ENCODE measurements around the gene TMEM144.

Gene TMEM144

DNA sequence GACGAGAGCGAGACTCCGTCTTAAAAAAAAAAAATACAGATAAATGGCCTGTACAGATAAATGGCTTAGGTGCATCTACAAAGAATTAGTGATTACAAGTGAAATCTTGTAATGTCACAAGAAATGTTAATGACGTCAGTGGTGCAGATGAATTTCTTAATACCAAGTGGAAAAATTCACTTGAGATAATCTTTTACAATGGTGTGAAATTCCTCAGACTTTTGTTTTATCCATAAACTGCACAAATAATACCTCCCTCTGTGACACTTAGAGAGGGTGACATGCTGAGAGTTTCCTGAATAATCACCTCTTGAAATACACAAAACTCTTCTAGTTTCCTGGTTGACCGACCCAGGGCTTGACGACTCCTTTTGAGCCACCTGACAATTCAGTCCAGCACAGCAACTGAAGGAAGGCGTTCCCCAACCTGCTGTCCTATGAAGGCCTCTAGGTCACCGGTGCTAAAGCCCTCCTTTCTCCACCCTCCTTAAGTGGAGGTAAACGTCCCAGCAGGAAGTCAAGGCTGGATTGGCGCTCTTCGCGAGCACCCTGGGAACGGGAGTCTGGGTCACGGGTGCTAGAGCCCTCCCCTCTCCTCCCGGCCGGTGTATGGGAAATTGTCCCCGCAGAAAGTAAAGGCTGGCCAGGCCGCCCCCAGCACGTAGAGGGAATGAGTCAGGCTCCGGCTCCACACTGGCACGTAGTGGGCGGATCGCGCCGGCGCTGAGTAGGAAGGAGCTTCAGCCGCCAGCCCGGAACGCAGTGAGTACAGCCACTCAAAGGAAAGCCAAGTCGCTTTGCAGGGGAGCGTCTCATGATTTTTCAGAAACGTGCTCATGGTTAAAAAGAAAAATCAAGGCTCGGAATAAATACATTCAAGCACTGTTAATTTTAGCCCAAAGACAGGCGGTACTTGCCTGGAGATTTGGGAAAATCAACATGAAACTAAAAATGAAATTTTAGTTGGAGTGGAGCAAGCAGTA, at the start of gene TMEM144:
Gene TMEM144, plus strand, starts transcription at position 662 of the 983 bp plus-strand sequence. CDS start 2,182 bp downstream, outside the sequence.
- DNase-seq (ENCODE audit: low read depth in 2 of 2), result peak; percentile 30 to 32

DNA sequence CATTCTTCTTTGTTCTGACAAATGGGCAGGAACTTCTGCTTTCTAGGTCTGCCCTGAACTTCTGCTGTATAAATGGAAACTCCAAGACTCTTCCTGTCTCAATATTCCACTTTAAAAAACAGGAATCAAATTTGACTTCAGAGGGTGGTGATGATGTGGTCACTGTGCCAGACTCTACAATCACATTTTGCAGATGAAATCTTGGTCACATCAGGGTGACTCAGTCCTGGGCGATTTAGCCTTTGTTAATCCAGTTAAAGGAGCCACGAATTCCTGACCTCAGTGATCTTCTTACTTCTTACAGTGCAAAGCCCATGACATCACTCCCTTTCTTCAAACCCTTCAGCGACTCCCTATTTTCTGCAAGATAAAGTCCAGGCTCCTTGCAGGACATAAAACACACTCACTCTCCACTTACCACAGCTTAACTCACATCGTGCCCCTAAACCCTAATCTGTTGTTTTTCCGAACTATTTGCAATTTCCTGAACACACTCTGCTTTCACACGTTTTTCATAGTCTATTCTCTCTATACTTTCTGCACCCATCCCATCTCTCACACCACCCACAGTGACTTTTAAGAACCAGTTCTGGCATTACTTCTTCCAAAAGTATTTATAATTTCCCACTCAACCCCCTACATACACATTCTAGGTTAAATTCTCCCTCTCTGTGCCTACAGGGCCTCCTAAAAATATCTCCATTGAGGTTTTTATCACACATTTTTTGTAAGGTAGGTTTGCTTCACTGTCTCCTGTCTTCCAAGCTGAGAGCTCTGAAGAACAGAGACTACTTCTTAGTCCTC, 48.5 kb upstream of the TMEM144 start:
- DNase-seq (ENCODE audit: low read depth in 2 of 2), result no peak

DNA sequence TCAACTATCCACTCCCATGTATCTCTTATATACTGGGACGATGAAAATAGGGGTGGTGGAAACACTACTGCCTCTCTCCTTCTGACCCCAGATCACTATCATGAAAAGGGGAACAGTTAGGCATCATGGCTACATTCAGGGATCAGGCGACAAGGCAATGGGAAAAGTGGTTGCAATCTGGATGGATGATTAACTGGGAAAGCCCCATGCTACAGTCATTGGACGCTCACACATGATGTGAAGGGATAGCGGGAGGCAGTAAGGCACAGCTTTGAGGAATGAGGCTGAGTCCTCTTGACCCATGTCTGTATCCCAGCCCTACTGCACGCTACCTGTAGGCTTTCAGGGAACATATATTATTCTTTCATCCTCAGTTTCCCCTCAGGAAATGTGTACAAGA, 47.7 kb upstream of the TMEM144 start:
- no peak for DNase-seq (ENCODE audit: low read depth in 2 of 2)

DNA sequence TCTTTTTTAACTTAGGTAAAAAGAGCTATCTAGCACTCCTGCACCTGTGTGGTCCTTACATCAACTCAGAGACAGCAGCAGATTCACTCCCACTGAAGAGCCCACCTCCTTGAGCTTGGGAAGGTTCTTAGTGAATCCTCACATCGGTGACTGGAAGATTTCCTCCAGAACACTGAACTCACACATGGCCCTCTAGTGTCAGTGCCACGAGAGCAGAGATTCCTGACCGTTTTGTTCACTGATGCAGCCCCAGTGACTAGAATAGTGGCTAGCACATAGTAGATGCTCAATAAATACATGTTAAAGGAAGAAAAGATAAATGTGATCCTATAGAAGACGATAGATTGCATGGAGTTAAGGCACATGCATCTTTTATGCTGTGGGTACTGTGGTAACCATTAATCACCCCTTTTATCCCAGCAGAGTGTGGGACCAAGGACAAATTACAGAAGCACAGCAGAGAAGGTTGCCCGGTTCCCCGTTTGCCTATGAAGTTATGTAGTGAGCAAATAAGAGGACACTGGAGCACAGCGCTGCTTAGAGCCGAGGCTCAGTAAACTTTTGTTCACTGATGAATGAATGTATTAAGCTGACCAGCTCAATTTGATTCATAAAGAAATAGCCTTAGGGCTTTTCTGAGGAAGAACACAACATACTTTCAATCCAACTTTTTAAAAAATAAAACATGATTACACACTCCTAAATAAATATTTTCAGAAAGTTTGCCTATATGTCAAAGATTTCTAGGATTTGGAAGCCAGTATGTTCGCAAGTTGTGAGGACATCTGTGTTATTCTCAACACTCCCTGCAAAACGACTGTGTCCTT, 46.1 kb upstream of the TMEM144 start:
- no peak for DNase-seq (ENCODE audit: low read depth in 2 of 2)

DNA sequence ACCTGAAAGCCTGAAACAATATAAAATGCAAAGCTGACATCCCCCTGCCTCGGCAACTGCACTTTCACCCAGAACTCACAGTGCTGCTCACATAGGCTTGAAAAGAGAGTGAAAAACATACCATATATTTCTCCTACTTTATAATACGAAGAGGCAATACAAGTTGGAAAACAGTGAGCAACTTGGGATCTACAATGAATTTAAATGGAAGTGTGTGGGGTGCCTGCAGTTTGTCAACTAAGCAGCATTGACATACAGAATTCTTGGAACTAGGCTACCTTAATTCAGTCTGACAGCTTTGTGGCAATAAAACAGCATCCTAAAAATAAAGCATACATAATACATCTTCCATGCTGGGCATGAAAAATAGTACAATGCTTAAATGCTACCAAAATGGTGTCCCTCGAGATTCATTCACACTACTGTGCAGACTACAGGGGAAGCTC, 45.5 kb upstream of the TMEM144 start:
- no peak for DNase-seq (ENCODE audit: low read depth in 2 of 2)

DNA sequence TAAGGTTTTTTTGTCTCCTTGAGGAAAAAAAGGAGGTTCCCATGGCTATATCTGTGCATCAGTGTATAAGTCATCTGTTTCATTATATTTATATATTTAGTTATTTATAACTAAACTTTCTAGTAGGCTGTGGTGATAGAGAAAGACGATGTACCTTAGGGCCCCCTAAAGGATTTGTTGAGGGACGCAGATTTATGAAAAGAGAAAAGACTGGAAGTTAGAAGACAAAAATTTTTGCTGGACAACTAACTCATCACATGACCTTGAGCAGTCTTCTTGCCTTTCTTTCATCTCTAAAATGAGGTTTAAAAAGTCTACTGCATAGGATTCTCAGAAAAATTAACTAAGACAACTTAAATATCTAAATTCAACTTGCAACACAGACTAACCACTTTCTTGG, 43.6 kb upstream of the TMEM144 start:
- no peak for DNase-seq (ENCODE audit: low read depth in 2 of 2)

DNA sequence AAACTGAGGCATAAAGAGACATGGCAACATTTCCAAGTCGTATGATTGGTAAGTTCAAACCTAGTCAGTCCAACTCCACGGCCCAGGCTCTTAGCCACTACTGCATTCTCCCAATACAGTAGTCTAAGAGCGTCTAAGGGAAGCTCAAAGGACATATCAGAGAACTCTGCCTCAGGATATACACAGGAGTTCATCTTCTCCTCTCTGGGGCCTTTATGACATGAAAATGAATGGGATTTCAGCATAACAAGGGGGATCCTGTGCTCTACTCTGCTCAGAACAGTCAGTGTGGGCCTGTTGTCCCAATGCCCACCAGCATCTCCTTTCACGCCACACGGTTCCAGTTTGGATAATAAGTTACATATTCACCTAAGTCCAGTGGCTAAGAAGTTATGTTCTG, 41.7 kb upstream of the TMEM144 start:
- DNase-seq (ENCODE audit: low read depth in 2 of 2), result no peak

DNA sequence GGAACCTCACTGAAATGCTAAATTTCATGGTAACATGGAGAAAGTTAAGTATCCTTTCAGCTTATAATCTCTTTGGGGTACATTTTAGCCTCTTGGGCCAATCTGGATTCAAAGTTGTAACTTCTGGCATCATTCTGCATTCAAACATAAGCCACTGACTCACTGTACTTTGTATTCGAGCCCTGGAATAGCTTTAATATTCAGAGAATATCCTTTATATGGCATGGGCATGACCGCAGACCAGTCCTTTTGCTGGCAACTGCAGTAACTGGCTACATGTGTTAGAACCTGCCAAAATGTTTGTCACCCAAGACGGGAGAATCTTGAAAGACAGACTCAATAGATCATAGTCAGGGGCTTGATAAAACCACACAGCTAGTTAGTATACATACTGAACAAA, 40.8 kb upstream of the TMEM144 start:
- DNase-seq (ENCODE audit: low read depth in 2 of 2), result no peak

DNA sequence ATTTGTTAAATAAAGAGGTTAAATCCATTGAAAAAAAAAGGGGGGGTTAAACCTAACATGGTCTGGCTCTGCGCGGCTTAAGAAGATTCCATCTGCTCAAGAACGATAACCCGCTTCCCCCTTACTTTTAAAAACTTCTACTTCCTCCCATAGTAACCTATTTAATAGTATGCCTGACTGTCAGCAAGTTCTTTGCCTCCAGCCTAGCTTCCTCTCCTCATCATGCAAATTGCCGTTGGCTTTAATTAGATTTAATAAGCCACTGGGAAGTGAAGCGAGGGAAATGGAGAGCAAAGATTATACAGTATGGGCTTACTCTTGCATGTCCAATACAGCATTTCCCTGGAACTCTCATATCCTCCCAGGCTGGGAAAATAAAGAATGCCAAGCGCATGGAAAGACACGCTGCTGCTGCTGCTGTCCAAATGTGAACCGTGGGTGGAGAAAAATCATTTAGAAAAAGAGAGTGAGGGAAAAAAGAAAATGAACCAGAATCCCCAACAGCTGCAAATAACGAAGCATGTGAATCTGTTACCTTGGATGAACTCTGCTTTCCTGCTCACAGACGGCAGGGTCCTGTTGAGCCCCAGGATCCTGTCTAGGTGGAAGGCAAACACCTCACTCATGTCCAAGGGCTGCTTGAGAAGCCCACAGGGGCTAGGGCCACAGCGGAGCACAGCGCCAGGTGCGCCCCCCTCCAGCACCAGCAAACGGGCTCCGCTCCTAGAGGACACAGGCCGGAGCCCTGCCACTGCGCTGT, 40.2 kb upstream of the TMEM144 start:
- no peak for DNase-seq (ENCODE audit: low read depth in 2 of 2)

DNA sequence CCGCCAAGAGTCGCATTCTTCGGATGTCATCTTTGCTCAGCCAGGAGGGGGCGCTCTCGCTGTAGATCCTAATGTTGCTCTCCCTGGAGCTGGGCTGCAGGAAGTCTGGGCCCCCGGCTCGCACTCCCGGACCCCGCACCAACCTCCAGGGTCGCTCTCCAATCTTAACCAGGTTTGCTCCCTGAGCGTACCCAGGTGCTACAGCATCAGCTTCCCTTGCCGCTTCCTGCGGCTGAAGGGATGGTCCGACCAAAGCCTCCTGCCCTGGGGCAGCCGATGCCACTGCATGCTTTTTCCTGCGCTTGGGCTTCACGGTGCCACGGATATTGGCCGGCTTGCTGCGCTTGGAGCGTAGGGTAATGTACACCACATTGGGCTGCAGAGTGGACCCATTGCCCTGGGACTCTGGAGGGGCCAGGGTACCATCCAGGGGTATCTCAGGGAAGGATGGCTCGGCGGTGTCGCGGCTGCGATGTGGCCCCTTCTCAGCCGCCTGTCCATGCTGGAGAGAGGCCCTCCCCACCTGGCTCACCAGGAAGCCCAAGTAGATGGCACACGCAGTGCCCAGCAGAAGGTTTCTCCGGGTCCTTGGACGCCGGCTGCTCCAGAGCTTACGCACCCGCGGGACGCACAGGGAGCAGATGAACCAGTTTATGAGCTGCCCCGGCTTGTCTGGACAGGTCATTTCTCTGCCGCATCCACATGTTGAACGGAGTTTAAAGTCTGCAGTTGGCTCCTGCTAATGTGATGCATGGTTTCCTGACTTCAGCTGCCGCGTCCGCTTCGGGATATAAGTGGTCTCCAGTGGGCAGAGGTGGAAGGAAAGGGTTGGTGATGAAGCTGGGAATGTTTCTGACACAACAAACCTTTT, 39.4 kb upstream of the TMEM144 start:
- DNase-seq (ENCODE audit: low read depth in 2 of 2), result peak in 1 of 2 donors; percentile 33

DNA sequence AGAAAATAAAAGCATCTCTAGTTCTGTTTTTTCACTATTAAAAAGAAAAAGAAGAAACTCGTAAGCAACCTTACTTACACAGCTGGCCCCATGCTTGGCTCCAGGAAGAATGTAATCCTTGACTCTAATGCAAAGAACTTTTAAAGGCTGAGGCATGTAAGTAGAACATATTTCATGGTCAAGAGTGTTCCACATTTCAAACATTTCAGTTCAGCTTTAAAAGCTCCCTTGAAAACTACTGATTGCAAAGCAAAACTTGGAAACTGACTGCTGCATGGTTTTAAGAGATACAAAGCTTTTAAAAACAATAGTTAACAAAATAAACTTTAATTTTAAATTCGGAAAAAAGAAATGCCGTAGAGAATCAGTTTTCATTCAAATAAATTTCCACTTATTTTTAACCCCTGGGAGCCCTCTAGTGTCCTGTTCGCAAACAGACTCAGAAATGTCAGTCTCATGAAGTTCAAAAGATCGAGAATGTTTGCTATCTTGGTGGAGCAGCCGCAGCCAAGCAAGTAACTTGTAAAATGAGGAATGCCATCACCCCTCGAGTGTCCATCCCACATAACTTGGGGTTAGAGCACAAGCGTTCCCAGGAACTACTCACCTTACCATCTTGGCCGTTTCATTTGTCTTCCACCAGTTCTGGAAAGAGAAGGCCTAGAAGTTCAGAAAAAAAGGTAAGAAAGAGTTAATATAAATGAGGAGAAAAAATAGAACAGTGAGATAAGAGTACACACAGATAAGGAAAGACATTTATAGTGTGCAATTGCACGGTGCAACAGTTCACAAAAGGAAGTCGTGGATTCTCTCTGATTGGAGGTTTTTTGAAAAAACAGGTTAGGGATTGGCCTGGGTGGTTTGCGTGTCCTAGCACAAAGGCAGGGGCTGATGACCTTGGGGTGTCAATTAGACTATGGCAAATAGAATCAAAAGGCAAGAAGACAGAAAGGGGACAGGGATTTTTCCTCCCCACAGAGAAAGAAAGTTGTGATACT, 37.7 kb upstream of the TMEM144 start, which contains the start of gene GASK1B:
Gene GASK1B, minus strand, starts transcription at position 765 of the 998 bp plus-strand sequence. CDS start 1,650 bp downstream, outside the sequence.
- no peak for DNase-seq (ENCODE audit: low read depth in 2 of 2)

DNA sequence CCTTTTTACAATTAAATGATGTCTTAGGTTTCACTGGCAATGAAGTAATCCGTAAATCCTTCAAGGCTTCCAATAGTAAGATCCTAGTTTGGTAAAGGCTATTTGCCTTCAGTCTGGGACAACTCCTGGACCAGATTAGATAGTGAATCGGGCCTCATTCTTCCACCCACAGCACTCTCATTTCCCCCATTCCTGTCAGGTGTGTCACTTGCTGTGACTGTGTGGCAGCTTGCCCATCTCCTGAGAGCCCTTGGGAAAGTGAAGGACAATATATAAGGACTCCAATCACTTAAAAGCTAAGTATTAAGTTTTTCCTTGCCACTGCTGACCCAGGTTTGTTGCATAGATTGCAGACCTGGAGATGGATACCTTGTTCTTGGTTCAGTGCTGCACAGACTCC, 34.2 kb upstream of the TMEM144 start:
- DNase-seq (ENCODE audit: low read depth in 2 of 2), result no peak

DNA sequence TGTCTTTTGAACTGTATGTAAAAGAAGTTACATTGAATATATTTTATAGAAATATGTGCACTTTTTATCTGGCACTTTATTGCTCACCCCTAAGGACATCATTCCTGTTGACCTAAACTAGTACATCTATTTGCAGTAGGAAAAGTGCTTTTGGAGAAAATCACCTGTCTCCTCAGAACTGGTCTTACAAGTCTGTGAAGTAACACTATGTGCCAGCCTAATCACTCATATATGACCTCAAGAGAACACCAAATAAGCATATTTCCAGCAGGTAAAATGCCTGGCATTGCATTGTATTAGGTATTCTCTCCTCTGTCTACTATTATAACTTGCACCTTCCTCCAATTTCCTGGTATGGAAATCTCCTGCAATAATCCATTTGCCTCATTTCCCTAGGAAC, 33.5 kb upstream of the TMEM144 start:
- no peak for DNase-seq (ENCODE audit: low read depth in 2 of 2)

DNA sequence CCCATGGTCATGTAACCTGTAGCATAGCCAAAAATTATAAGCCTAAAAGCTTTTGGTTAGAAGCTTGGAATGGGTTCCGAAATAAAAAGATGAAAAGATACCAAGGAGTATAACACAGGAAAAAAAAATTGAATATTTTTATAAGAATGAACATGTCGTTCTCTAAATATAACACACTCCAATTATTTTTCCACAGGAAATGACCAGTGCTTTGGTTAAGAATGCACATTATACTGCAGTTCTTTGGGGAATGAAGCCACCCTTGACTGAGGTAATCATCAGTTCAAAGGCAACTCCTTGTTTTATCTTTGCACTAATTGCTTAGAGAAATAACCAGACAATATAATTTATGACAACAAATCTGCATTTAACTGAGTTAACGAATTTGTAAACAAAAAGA, 30.8 kb upstream of the TMEM144 start:
- DNase-seq (ENCODE audit: low read depth in 2 of 2), result no peak

DNA sequence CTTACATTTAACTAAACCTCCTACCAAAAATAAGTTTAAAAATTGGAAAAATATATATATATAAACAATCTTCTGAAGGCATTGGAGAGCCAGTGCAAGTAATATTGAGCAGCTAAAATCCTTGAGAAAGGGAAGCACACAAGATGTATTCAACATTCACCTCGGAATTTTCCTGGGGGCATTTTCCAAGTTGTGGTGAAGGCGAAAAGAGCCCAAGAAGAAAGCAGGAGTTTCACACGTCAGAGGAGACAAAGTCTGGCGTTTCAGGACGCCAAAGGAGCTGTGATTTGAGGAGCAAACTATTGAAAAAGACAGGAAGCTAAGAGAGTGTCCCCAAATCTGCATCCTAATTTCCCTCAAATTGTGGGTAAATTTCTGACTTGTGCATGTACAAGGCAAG, 28.4 kb upstream of the TMEM144 start:
- no peak for DNase-seq (ENCODE audit: low read depth in 2 of 2)

DNA sequence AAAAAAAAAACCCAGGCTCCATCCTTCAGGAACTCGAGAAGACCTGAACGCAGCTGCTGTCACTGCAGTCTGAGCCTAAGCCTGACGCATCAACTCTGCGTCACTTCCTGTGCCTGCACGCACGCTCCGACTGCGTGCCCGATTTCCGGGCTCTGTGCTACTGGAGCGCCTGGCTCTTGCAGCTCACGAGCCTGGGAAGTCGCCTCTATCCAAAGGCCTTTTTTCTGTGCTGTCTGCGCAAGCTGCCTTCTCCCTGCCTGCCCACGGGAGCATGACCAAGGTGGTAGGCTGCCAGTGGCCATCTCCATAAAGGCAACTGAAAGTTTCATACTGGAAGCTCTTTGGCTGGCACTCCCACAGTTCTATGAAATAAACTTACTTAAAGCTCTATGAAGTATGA, 27.6 kb upstream of the TMEM144 start:
- DNase-seq (ENCODE audit: low read depth in 2 of 2), result no peak

DNA sequence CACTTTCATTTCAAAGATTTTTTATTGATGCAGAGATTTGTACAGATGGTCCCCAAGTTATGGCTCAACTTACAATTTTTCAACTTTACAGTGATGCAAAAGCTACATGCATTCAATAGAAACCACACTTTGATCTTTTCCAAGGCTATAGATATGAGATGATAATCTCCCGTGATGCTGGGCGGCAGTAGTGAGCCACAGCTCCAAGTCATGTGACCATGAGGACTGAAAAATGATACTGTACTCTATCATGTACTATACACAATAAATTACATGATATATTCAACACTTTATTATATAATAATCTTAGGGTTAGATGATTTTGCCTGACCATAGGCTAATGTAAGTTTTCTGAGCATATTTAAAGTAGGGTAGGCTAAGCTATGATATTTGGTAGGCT, 23.5 kb upstream of the TMEM144 start:
- DNase-seq (ENCODE audit: low read depth in 2 of 2), result no peak

DNA sequence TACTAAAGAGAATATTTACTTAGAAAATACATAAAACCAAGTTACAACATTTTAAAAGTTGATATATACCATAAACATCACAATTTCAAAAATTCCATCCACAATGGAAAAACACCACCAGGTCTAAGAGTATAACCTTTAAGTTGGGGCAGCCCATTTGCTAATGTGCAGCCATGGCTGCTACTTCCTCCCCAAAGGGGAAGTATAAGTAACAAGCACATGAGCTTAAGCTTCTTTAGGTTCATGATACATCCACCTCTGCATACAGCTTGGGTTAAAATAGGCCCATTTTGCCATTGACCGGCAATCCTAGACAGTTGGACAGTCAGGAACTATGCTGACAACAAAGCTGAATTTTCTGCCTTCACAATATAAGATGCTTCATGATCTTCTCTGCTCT, 20.9 kb upstream of the TMEM144 start:
- DNase-seq (ENCODE audit: low read depth in 2 of 2), result no peak

DNA sequence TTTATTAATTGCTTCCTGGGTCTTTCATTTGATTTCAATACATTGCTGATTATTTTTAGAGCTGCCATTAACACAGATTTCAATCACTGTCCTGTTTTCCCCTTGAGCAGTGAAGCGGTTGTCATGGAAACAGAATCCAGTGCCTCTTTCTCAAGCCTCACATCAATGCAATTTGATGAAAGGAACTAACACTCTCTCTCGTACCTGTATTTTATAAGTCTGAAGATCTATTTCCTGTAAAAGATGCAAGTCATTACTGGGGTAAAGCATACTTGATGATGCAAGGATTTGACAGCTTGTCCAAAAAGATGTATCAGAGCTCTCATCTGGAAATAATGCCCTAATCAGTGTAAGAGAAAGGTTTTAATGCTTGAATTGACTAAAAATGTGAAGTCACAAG, 19.6 kb upstream of the TMEM144 start:
- DNase-seq (ENCODE audit: low read depth in 2 of 2), result no peak

Data from stimulated activated CD4-positive, alpha-beta T cell treated with anti-CD3 and anti-CD28 coated beads, Interleukin-4, amount 100 ng/mL, for 48 hours (primary cell).